Measurements from ENCODE around the gene SLC40A1. TPM values are rescaled to one million over a fixed set of nuclear protein-coding genes. Genes with fewer than 3 reads are reported as not detected.

The SLC40A1 gene
- total and polyA plus RNA-seq, 2 of the 8 experiments (the other 6 are each of a cell fraction or from before 2014, with no cell fraction given), result 0.03 TPM; not detected in 1

DNA sequence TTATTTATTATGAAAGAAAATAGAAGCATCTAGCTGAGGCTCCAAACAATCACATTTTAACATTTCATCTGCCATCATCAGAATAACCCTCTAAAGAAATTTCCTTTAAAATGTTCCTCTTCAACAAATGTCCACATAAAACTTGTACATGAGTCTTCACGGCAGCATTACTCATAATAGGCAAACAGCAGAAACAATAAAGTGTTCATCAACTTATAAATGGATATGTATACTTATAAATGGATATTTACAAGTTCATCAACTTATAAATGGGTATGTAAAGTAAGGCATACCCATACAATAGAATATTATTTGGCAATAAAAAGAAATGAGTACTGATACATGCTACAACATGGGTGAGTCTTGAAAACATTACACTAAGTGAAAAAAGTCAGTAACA is 47.2 kb upstream of the SLC40A1 start:
- Histone ChIP-seq H4K20me1 (replicated peaks in 1 of 2; ENCODE audit: control insufficient read depth in 1 of 2, insufficient read depth in 2 of 2, low read length in 2 of 2) (no peaks in the 10 kb centered on the region), H3K27me3 (replicated peaks in 1 of 4; ENCODE audit: control insufficient read depth in 3 of 4, extremely low read depth in 1 of 4, insufficient read depth in 3 of 4, low read length in 3 of 4) (no peaks in the 10 kb centered on the region), H2BK15ac (ENCODE audit: low read length) (no peak overlapping the region), H3K9ac (replicated peaks in 1 of 4; ENCODE audit: extremely low read depth in 1 of 4, low read depth in 3 of 4, low read length in 3 of 4) (no peak overlapping the region), H3K4me2 (ENCODE audit: insufficient read depth in 1 of 2, low read depth in 2 of 2, low read length in 2 of 2) (no peak overlapping the region), H4K91ac (replicated peaks; ENCODE audit: insufficient read length, low read length) (no peak overlapping the region), H2BK120ac (replicated peaks; ENCODE audit: low read depth, low read length) (no peak overlapping the region), H3K56ac (replicated peaks; ENCODE audit: insufficient read length, low read depth, low read length) (no peak overlapping the region), H3K18ac (ENCODE audit: extremely low read depth, low read length) (no peak overlapping the region), H3K79me1 (ENCODE audit: low read depth, low read length) (no peaks in the 10 kb centered on the region), H3K27ac (ENCODE audit: low read depth, low read length) (no peak overlapping the region), H2AK5ac (ENCODE audit: low read depth, low read length) (no peak overlapping the region), H4K5ac (ENCODE audit: insufficient read length, low read depth, low read length) (no peak overlapping the region), H2AFZ (ENCODE audit: low read length) (no peak overlapping the region), H2BK20ac (ENCODE audit: low read length) (no peak overlapping the region), H3K14ac (ENCODE audit: insufficient read length) (no peak overlapping the region), H3K23ac (ENCODE audit: insufficient read length) (no peak overlapping the region), H3K23me2 (ENCODE audit: low read depth, low read length) (no peaks in the 10 kb centered on the region), H3K4me3 (ENCODE audit: extremely low read depth in 1 of 4, insufficient read depth in 2 of 4, low read depth in 3 of 4, low read length in 4 of 4) (no peak overlapping the region), H3K79me2 (ENCODE audit: control insufficient read depth in 1 of 2, insufficient read depth in 2 of 2, low read length in 2 of 2) (no peaks in the 10 kb centered on the region), H4K8ac (ENCODE audit: extremely low read depth, insufficient read depth, low read length) (no peak overlapping the region), H3K36me3 (ENCODE audit: control insufficient read depth in 2 of 4, insufficient read depth in 4 of 4, low read length in 3 of 4) (no peaks in the 10 kb centered on the region), H2BK12ac (ENCODE audit: low read depth, low read length) (no peak overlapping the region), H3K4me1 (replicated peaks in 1 of 4; ENCODE audit: control insufficient read depth in 3 of 4, insufficient read depth in 4 of 4, low read length in 3 of 4) (0 out of 7 replicates have a peak, but pooled peaks cover 0 to 3% (median 0%) of the 10 kb centered on the region in 4 experiments), H3K9me3 (ENCODE audit: insufficient read depth in 2 of 2, low read depth in 1 of 2, low read length in 1 of 2) (no peaks in the 10 kb centered on the region), H2BK5ac (ENCODE audit: low read depth, low read length) (no peak overlapping the region), H3K4ac (replicated peaks; ENCODE audit: insufficient read length, low read depth, low read length) (no peak overlapping the region)
- ChIA-PET CTCF (ENCODE audit: partially characterized antibody) (interaction anchor here (0.9 kb wide), 1 partner anchor 88 kb away, joined by 3 read pairs; no protein-coding TSS in a partner anchor), POLR2A (ENCODE audit: partially characterized antibody) (no interaction called here)
- 85% methylated on average over 1 of the region's 1 CpG; no CpG with 5 or more reads in 1 of the 2 experiments for WGBS, 2 experiments (ENCODE audit: extremely low coverage in 1 of 2, insufficient coverage in 1 of 2, insufficient read length in 1 of 2, insufficient replicate concordance in 2 of 2, low coverage in 1 of 2, low lambda C conversion rate in 2 of 2, missing lambda C conversion rate in 1 of 2)
- no peak for DNase-seq (ENCODE audit: low read depth in 1 of 2, low spot score in 2 of 2)
- FAIRE-seq, result no peak
- TF ChIP-seq RBBP5 (IDR thresholded peaks at IDR 0.05; ENCODE audit: borderline replicate concordance, low read depth, low read length), result no peak
- TF ChIP-seq POLR2A (IDR thresholded peaks at IDR 0.05; ENCODE audit: control extremely low read depth in 1 of 2, low read depth in 2 of 2, low read length in 2 of 2), result no peak
- TF ChIP-seq KDM1A (IDR thresholded peaks at IDR 0.05; ENCODE audit: borderline replicate concordance, low read length), result no peak
- TF ChIP-seq CTBP2 (IDR thresholded peaks at IDR 0.05; ENCODE audit: borderline replicate concordance, insufficient read depth, insufficient read length, low read length), result no peak

All from H1 (cell line).